Fibroblast of upper back skin (primary cell): ENCODE measurements around the gene UGT3A2.
A peak's percentile ranks its signal among the peaks of the same experiment; 100 is the strongest.

Experiments used
- DNase-seq: peaks from one replicate; pipeline ENCODE4 v3.0.0-alpha.2; 2013

Gene UGT3A2

GRCh38 chr5:36066540-36067210 is at the start of gene UGT3A2:
Gene UGT3A2, minus strand, starts transcription at chr5:36066882. Its CDS starts 93 bp downstream, at chr5:36066789.
- DNase-seq = no peak

- DNase-seq = no peak
These were observed 44.6 kb upstream of the UGT3A2 start for GRCh38 chr5:36111238-36111637.

- DNase-seq = no peak
These were observed 42.2 kb upstream of the UGT3A2 start for GRCh38 chr5:36108758-36109460.

GRCh38 chr5:36105819-36106218 is 39.1 kb upstream of the UGT3A2 start:
- no peak for DNase-seq

- DNase-seq = no peak
These were observed 33.1 kb upstream of the UGT3A2 start for GRCh38 chr5:36099748-36100147.

GRCh38 chr5:36096486-36096885 is 29.8 kb upstream of the UGT3A2 start:
- no peak for DNase-seq

- DNase-seq = peak; percentile 9
These were observed 23.3 kb upstream of the UGT3A2 start for GRCh38 chr5:36089989-36090388.

GRCh38 chr5:36079200-36079781 is 12.6 kb upstream of the UGT3A2 start:
- peak; percentile 54 for DNase-seq

DNA sequence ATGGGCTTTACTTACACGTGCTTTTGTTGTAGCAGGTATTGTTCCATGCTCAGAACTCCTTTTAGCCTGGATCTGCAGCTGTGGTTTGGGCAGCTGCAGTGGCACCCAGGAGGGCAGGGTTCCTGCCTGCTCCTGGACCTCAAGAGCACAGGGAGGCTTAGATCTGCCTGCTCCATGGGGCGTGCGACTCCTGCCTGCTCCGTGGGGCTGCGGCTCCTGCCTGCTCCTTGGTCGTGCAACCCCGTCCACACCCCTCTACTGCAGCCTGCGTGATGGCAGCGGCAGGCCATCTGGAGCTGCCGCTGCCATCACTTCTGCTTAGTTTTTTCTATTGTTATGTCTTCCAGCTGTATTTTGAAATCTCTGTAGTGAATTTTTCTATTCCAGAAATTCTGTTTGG is 11.7 kb upstream of the UGT3A2 start:
- no peak for DNase-seq

DNA sequence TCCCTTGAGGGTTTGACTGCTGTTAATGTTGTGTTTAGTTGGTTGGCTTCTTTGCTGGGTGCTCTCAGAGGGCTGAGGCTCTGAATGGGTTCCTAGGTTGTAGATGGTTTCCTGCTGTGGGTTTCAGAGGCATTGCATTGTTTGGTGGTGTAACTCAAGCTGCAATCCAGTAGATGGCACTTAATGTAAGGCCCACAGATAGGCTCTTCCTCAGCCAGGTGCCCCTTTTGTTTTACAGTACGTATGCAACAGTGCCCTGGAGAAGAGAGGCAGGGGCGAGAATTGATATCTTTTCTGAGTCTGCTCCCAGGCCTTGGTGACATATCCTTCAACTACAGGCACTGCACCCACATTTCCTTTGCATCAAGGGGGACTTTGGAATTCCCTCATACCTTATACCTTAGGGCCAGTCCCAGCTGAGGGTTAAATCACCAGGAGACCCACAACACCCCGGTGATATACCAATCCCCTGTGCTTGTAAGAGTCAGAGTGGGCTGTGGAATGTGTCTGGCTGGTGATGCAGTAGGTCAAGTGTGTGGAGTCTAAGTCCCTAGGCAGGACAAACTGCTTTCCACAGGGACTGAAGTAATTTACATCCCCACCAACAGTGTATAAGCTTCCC is 7.0 kb upstream of the UGT3A2 start:
- no peak for DNase-seq

DNA sequence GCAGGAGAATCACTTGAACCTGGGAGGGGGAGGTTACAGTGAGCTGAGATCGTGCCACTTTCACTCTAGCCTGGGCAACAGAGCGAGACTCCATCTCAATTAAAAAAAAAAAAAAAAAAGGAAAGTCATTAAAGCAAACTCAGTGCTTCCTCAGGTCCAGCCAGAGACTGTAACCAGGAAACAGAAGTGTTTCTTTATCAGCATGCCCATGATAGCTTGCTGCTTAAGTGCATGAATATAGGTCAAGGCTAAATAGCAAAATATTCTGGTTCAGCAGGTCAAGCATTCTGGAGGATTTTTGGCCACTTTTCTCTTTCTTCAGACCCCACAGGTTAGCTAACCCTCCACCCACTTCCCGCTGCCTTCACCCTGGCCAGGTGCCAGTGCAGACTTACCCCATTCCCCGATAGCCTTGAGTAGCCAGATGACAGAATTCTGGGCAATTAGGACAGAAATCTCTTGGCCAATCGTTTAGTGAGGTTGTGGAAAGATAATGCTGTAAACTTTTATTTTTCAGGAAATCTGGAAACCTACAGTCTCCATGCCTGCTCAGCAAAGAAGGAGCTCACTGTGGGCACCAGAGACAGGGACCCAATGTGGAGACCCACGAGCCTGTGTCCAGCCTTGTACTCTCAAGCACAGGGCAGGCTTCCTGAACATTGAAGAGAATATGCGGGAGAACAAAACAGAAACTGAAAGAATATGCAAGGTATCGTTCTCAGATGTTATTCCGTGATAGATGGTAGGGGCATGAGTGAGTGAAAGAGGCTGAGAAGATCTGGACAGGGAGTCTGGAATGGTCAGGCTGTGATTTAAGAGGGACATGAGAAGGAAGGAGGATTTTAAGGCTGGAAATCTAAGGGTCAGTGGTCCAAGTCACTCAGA is 4.2 kb upstream of the UGT3A2 start:
- DNase-seq = no peak

DNA sequence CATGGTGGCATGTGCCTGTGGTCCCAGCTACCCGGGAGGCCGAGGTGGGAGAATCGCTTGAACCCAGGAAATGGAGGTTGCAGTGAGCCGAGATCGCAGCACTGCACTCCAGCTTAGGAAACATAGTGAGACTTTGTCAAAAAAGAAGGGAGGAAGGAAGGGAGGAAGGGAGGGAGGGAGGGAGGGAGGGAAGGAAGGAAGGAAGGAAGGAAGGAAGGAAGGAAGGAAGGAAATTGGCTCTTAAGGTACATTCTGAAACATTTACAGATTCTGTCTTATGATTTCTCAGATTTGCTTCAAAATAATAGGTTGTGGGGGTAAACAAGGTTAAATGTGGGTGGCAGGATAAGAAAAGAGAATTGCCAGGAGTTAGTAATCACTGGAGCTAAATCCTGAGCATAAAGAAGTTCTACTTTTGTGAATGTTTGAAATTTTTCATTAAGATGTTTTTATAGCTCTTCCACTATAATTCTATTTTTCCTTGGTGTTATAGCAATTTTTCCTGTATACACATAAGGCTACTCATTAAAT is 2.1 kb upstream of the UGT3A2 start:
- DNase-seq = no peak

DNA sequence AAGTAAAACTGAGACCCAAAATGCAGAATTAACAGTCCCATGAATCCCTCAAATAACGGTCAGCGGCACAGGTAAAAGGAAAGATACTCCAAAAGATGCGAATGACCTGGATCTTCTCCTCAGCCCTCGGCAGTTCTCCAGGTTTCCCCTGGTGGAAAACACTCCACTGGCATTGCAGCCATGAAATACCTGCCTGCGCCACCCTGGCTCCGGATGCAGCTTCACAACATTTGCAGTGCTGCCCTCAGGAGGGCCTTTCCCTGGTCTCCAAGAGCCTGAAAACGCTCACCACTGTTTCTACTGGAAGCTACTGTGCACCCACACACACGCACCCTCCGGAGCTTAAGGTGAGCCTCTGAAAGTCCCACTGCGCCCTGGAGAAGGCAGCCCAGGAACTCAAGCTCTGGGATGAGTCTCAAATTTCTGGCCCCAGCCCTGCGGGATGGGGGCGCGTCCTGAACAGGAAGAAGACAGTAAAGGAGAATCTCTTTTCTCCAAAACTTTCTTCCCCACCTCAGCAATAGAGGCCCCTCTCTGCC is 612 bp downstream of the UGT3A2 start:
- DNase-seq = no peak

DNA sequence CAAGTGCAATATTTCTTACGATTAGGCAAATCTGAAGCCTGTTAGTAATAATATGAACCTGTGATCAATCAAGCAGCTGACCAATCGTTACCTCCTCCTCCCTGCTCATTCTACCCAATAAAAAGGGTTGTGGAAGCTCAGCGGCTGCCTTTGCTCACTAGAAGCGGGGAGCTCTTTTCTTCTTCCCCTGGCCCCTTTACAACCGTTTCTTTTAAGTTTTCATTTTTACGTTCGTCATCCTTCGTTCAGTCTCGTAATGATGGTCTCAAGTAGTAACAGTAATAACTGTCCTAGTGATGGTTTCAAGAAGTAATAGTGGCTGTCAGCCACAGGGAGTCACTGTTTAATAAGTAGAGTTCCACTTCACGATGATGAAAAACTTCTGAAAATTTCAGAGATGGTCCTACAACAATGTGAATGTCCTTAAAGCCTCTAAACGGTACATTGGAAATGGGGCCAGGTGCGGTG is 6.2 kb downstream of the UGT3A2 start:
- DNase-seq = peak; percentile 33

DNA sequence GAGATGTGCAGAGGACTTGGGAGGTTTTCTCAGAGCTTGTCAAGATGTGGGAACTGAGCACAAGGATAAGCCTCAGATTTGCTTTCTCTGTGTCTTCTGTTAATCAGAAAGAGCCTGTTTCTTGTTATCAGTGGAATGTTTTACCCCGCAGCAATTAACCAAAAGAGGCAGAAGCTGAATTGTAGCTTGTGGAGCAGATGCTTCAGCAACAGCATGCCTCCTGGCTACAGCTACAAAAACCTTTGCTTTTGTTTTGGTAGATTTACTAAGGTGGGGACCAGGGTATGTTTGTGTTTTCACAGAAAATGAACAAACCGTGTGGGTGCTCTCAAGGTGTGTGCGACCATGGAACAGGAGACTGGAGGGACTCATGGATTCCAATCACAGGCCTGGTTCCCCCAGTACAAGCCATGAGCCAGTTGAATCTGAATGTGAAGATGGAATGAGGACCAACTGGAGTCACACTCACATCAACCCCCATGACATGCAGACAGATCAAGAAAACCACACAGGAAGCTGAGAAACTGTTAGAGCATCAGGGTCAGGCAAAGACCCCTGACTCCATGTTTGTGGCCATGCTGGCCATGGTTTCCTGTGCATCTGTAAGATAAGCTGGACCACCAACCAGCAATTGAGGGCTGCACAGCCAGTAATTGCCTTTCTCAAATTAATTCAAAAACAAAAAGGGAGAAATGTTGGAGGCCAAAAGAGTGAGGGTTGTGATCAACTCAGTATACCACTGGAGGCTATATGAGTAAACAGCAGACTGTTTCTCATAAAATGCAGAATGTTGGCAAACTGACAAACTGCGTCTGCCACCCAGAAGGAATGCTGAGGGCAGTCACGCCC is 6.9 kb downstream of the UGT3A2 start:
- peak; percentile 41 for DNase-seq

DNA sequence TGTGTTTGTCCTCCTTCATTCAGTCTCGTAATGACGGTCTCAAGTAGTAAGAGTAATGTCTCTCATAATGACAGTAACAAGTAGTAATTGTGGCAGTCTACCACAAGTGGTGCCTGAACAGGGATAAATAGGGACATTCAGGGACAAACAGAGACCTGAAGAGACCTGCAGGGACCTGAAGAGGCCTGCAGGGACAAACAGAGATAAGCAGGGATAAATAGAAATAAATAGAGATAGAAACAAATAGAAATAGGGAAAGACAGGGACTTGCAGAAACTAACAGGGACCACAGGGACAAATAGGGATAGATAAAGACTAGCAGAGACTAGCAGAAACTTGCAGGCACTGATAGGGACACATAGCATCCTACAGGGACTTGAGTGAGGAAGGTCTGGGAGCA is 7.9 kb downstream of the UGT3A2 start:
- no peak for DNase-seq

DNA sequence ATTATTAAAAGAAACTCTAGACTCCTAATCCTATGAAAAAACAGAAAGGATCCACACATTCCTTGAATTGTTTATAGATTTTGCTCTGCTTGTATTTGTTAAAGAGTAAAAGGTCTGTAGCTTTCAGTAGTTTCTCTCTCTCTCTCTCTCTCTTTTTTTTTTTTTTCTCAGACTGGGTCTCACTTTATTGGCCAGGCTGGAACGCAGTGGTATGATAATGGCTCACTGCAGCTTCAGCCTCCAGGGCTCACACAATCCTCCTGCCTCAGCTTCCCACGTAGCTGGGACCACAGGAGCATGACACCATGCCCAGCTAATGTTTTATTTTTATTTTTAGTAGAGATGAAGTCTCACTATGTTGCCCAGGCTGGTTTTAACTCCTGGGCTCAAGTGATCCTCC is 9.3 kb downstream of the UGT3A2 start:
- no peak for DNase-seq

DNA sequence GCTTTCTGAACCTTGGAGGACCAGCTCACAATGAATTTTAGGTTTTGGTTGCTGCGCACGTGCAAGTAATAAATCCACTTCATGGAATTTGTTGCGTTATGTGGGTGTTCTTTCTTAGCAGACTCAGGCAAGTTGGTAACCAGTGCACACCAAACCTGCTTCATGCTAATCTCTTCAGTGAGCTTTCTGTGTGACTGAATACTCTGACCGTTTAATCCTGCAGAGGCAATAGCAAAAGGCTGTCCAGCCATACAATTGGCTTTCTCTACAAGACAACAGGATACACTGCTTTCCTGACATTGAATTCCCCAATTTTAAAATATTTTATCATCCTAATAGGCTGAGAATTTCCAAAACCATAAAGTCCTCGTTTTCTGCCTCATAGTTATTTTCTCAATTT is 10.3 kb downstream of the UGT3A2 start:
- no peak for DNase-seq

DNA sequence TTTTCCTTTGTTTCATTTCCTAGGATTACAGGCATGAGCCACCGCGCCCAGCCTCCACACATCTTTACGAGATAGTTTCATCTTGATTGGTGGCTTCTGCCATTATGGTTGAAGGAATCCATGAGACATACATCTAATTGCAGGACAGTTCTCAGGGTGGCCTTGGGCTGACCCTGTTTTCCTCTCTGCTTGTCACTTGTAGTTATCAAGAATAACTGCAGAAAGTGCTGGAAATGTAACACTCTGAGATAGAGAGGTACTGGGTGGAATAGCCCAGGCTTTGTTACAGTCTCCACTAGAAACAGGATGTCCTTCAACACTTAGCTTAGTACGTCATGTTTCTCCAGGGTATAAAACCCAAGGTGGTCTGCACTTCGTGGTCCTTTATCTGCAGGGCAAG is 10.7 kb downstream of the UGT3A2 start:
- no peak for DNase-seq

DNA sequence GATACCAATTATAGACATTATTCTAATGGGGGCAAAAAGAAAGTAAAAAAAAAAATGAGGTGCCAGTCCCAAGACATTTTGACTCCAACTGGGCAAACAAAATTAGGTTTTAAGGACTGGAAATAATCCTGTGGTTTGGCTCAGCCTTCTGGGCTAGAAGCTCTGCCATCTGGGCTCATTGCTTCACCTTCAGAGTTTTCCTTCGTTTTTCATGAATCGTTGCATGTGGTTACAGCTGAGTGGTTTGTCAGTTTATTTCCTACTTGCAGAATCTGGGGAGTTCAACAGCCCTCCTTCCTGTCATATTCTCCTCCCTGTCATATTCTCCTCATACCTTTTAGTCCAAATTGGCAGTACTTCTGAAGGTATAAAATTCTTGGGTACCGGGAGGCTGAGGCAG is 12.0 kb downstream of the UGT3A2 start:
- no peak for DNase-seq

GRCh38 chr5:36052538-36052937 is 14.1 kb downstream of the UGT3A2 start:
- DNase-seq = no peak
